Effector memory CD4-positive, alpha-beta T cell (primary cell): ENCODE measurements around the gene PLAA.

Source experiments
- DNase-seq, 3 donors: peaks; one replicate each; pipeline ENCODE4 v3.0.0-alpha.2; 2020
- H3K27ac ChIP-seq: 2 replicates; pipeline ENCODE4 v1.7.0; 2013; ENCODE audit warnings: mild to moderate bottlenecking, low read length, moderate library complexity; ENCODE audit not compliant: insufficient read depth, poor library complexity, severe bottlenecking
- H3K27me3 ChIP-seq: replicated peaks from 2 replicates; pipeline ENCODE4 v1.7.0; 2013; ENCODE audit warnings: mild to moderate bottlenecking, low read length; ENCODE audit not compliant: insufficient read depth, control insufficient read depth, poor library complexity, severe bottlenecking
- H3K36me3 ChIP-seq: 2 replicates; pipeline ENCODE4 v1.7.0; 2013; ENCODE audit warnings: mild to moderate bottlenecking, low read length, moderate library complexity; ENCODE audit not compliant: control insufficient read depth, insufficient read depth
- H3K4me1 ChIP-seq: 2 replicates; pipeline ENCODE4 v1.7.0; 2013; ENCODE audit warnings: low read length, mild to moderate bottlenecking; ENCODE audit not compliant: control insufficient read depth, insufficient read depth, poor library complexity, severe bottlenecking
- H3K4me3 ChIP-seq: 2 replicates; pipeline ENCODE4 v1.7.0; 2013; ENCODE audit warnings: low read length, low read depth, mild to moderate bottlenecking; ENCODE audit not compliant: insufficient read depth, poor library complexity, severe bottlenecking
- H3K9me3 ChIP-seq: 2 replicates; pipeline ENCODE4 v1.7.0; 2013; ENCODE audit warnings: mild to moderate bottlenecking, low read length, moderate library complexity; ENCODE audit not compliant: control insufficient read depth

Gene PLAA

DNA sequence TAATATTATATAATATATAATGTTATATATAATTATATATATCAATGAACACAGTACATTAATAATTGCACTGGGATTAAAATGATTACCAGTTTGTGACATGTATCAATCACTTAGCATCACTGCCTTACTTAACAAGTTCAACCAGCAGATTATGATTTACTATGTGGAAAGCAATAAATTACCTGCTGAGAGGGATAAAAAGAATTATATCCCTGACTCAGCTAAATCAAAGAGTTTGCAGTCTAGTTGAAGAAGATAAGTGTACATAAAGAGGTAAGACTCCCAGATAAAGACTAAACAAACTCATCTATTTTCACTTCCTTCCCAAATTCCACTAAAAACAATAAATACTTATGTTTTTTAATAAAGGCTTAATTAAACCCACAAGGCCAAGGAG is 11.2 kb downstream of the PLAA start:
- H3K27me3 ChIP-seq: no peaks in the 10 kb centered on the region
- H3K9me3 ChIP-seq: no peaks in the 10 kb centered on the region
- no peak overlapping the region for H3K4me3 ChIP-seq
- no peak for DNase-seq
- peaks cover 11% of the 10 kb centered on the region for H3K36me3 ChIP-seq
- no peaks in the 10 kb centered on the region for H3K4me1 ChIP-seq
- H3K27ac ChIP-seq: no peak overlapping the region

- no peaks in the 10 kb centered on the region for H3K9me3 ChIP-seq
- H3K4me1 ChIP-seq: no peaks in the 10 kb centered on the region
- H3K36me3 ChIP-seq: peaks cover 35% of the 10 kb centered on the region
- H3K27me3 ChIP-seq: no peaks in the 10 kb centered on the region
- no peak for DNase-seq
- no peak overlapping the region for H3K4me3 ChIP-seq
- H3K27ac ChIP-seq: no peak overlapping the region
Measured at GRCh38 chr9:26928902-26929495, 18.0 kb downstream of the PLAA start.

DNA sequence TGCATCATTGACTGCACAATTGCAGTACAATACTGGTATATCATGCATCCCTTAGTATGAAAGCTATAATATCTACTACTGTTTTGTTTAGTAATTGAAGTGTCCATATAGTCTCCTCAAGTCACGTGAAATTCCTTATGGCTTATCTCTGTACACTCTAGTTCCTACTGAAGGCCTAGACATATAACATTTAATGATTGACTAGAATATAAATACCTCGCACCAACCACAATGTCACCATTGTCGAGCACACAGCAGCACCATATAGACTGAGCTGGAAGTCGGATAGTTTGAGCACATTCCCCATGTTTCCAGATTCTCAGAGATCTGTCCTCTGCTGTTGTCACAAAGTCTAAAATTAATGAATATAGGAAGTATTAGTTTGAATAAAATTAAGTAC is 21.4 kb downstream of the PLAA start:
- H3K36me3 ChIP-seq: peaks cover 64% of the 10 kb centered on the region
- no peak for DNase-seq
- H3K4me3 ChIP-seq: no peak overlapping the region
- no peak overlapping the region for H3K27ac ChIP-seq
- no peaks in the 10 kb centered on the region for H3K4me1 ChIP-seq
- H3K9me3 ChIP-seq: no peaks in the 10 kb centered on the region
- H3K27me3 ChIP-seq: no peaks in the 10 kb centered on the region

GRCh38 chr9:26919698-26920097 is 27.3 kb downstream of the PLAA start:
- Histone ChIP-seq H3K4me1 (no peaks in the 10 kb centered on the region), H3K27ac (no peak overlapping the region), H3K4me3 (no peak overlapping the region), H3K27me3 (no peaks in the 10 kb centered on the region), H3K9me3 (no peaks in the 10 kb centered on the region), H3K36me3 (peaks cover 62% of the 10 kb centered on the region)
- no peak for DNase-seq

GRCh38 chr9:26913138-26913668 is 33.8 kb downstream of the PLAA start:
- H3K9me3 ChIP-seq: no peaks in the 10 kb centered on the region
- no peaks in the 10 kb centered on the region for H3K27me3 ChIP-seq
- H3K27ac ChIP-seq: no peak overlapping the region
- no peaks in the 10 kb centered on the region for H3K4me1 ChIP-seq
- DNase-seq: no peak
- H3K36me3 ChIP-seq: peaks cover 37% of the 10 kb centered on the region
- H3K4me3 ChIP-seq: no peak overlapping the region

- Histone ChIP-seq H3K4me1 (no peaks in the 10 kb centered on the region), H3K4me3 (no peak overlapping the region), H3K27ac (no peak overlapping the region), H3K9me3 (no peaks in the 10 kb centered on the region), H3K27me3 (no peaks in the 10 kb centered on the region), H3K36me3 (peaks cover 29% of the 10 kb centered on the region)
- no peak for DNase-seq
Measured at GRCh38 chr9:26904671-26905070, 42.4 kb downstream of the PLAA start.

GRCh38 chr9:26904070-26904469 is 43.0 kb downstream of the PLAA start:
- DNase-seq: no peak
- Histone ChIP-seq H3K36me3 (peaks cover 29% of the 10 kb centered on the region), H3K9me3 (no peaks in the 10 kb centered on the region), H3K27ac (no peak overlapping the region), H3K4me1 (no peaks in the 10 kb centered on the region), H3K27me3 (no peaks in the 10 kb centered on the region), H3K4me3 (no peak overlapping the region)

DNA sequence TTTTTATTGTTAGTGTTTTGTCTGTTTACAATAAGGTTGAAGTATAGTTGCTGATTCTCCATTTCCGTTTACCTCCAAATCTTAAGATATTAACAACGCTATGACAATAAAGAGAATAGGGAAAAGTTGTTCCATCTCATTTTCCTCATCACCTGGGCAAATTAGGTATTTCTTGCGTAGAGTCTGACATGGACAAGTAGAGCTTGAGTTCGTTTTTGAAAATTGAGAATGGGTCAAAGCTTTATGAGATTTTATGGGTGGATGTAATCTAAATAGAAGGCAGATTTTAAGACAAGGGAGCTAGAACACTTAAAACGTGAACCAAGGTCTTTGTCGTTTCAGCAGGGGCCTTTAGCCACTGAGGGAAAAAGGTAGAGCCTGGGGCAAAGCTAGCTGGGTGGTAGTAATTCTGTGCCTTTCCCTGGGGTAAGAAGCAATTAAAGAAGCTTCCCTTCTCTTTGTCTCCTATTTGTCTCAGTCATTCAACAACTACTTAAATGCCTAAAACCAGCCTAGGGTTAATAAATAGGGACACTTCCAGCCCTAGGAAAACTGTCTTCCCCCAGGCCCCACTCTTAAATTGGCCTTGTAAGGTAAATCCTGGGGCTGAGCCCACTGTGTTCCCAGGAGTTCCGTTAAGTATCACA is 53.9 kb downstream of the PLAA start:
- no peaks in the 10 kb centered on the region for H3K36me3 ChIP-seq
- H3K27ac ChIP-seq: peak overlapping the region; percentile 89
- no peaks in the 10 kb centered on the region for H3K27me3 ChIP-seq
- no peak for DNase-seq
- no peaks in the 10 kb centered on the region for H3K9me3 ChIP-seq
- H3K4me3 ChIP-seq: peak overlapping the region; percentile 97
- H3K4me1 ChIP-seq: no peaks in the 10 kb centered on the region

DNA sequence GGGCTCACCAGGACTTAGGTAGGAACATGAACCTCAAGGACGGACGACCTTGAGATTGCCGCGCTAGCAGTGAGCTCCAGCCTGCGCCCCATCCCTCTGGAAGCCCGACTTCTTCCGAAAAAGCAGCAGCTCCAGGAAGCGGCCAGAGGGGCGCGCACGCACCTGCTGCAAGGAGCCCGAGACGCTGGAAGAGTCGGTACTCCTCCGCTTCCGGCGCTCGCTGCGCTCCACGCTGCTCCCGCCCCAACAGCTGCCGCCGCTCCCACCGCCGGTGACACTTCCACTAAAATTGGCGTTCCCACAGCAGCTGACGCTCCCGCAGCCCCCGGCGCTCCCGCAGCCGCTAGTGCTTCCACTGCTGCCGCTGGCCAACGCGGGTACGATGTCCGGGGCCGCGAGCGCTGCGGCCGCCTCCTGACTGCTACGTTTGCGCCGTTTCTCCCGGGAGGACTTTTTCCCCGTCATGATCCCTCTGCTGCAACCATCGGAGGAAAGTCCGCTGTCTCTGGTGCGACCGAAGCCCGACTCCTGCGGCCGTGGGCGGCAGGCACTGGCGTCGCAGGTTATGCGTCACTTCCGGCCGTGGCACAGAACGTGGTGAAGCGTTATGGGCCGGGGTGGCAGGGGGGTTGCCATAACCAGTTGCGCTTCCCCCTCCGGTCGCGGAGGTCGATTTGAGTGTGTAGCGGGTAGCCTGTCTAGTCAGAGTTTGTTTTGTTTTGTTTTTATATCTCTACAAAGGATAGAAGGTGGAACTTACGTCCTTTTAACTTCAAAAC is 54.6 kb downstream of the PLAA start, which contains the start of gene CAAP1:
CAAP1 (minus strand) TSS at position 552 of the 779 bp plus-strand sequence; CDS start at position 465, 87 bp downstream.
- peak; percentile 82 to 86 (median 84) for DNase-seq
- Histone ChIP-seq H3K36me3 (no peaks in the 10 kb centered on the region), H3K27me3 (no peaks in the 10 kb centered on the region), H3K27ac (peak within 1 kb of the TSS; percentile 89), H3K9me3 (no peaks in the 10 kb centered on the region), H3K4me1 (no peaks in the 10 kb centered on the region), H3K4me3 (peak within 1 kb of the TSS; percentile 97)

DNA sequence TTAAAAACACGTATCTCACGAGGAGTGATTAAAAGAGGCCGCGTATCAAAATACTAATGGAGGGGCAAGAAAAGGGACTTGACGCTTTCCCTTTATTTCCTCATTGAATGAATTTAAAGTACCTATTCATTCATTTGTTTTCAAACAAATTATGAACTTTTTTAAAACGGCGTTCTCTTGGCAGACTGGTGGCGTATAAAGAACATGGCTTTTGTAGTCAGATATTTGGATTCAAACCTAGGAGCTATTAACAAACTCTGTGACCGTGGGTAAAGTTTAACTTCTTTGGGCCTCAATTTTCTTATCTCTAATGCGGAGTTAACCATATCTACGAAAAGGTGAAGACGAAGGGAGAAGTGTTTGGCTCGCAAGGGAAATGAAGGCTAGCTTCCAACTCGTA is 55.3 kb downstream of the PLAA start:
- H3K4me1 ChIP-seq: no peaks in the 10 kb centered on the region
- peak overlapping the region; percentile 97 for H3K4me3 ChIP-seq
- peaks cover 2% of the 10 kb centered on the region for H3K36me3 ChIP-seq
- H3K27me3 ChIP-seq: no peaks in the 10 kb centered on the region
- H3K27ac ChIP-seq: peak overlapping the region; percentile 89
- H3K9me3 ChIP-seq: no peaks in the 10 kb centered on the region
- no peak for DNase-seq
